HepG2 (cell line): ENCODE results near the gene POLR1E. TPM values are rescaled to one million over a fixed set of nuclear protein-coding genes. Genes with fewer than 3 reads are reported as not detected.

Experiments
- ATAC-seq: fragments of 200-7000 bp; cut with Tn5 transposase; 3 replicates; pipeline ENCODE4 v1.9.1; 2020; ENCODE audit warnings: mild to moderate bottlenecking, moderate library complexity
- BruUV-seq: library from RNA; stranded (reverse); fragments of 400-500 nt; replicated peaks from 2 replicates; lab custom pipeline; 2021; lab: Mats Ljungman, UMichigan
- CTCF ChIA-PET: fragments of 300-600 bp; formaldehyde crosslinking; extraction: SDS; loops from one replicate; lab custom pipeline; 2021; ENCODE audit warnings: low total read pairs, inconsistent platforms, low intra/inter-chr PET ratio; lab: Yijun Ruan, JAX
- POLR2A ChIA-PET: fragments of 350-600 bp; sonication (Branson Sonifier 250); formaldehyde crosslinking; loops from one replicate; lab custom pipeline; 2020; ENCODE audit warnings: antibody characterized with exemption, inconsistent platforms; lab: Yijun Ruan, JAX
- DNase-seq: peaks from one replicate; pipeline ENCODE4 v3.0.0-alpha.2; 2015; ENCODE audit warnings: low spot score
- FAIRE-seq: peaks from 3 replicates; lab custom pipeline; 2011; peaks lifted over from hg19 to GRCh38; lab: Jason Lieb, UNC
- H2AFZ ChIP-seq: one replicate; pipeline ENCODE4 v1.6.1; 2011; ENCODE audit warnings: low read length, inconsistent platforms
- H3K27ac ChIP-seq: fragments of 300-600 bp; 3 replicates; pipeline ENCODE4 v1.8.0; 2011; ENCODE audit warnings: mixed run types, mild to moderate bottlenecking, mixed read lengths, low read length, inconsistent platforms; ENCODE audit not compliant: insufficient read depth; ENCODE audit errors: extremely low read length
- H3K27me3 ChIP-seq, 2 experiments: fragments of 200-600 bp in 1 of 2; 2 replicates in 1 of 2; 3 replicates in 1 of 2; pipeline versions ENCODE4 v1.6.0 to v1.8.0; 2011; ENCODE audit warnings: low read length in 2 of 2, mild to moderate bottlenecking in 2 of 2, moderate library complexity in 2 of 2, inconsistent platforms in 1 of 2; ENCODE audit not compliant: insufficient read depth in 2 of 2, control insufficient read depth in 1 of 2
- H3K36me3 ChIP-seq, 2 experiments: fragments of 200-600 bp in 1 of 2; replicated peaks in 1 of 2; 2 replicates in 1 of 2; 3 replicates in 1 of 2; pipeline versions ENCODE4 v1.5.1 to v1.8.0; 2011; ENCODE audit warnings: low read length in 2 of 2, inconsistent platforms in 1 of 2; ENCODE audit not compliant: insufficient read depth in 2 of 2, control insufficient read depth in 1 of 2
- H3K4me1 ChIP-seq: 2 replicates; pipeline ENCODE4 v1.5.1; 2012; ENCODE audit warnings: low read length, inconsistent platforms; ENCODE audit not compliant: insufficient read depth
- H3K4me2 ChIP-seq: 2 replicates; pipeline ENCODE4 v1.6.0; 2011; ENCODE audit warnings: low read depth, low read length, inconsistent platforms
- H3K4me3 ChIP-seq, 3 experiments: fragments of 200-600 bp in 1 of 3; sonication (generic), shearing (Covaris generic) in 1 of 3; replicated peaks in 1 of 3; 2 replicates each; pipeline ENCODE4 v1.5.1; 2011 to 2016; ENCODE audit warnings: low read length in 3 of 3, inconsistent platforms in 2 of 3, low read depth in 2 of 3, mild to moderate bottlenecking in 2 of 3, control low read depth in 1 of 3, mixed read lengths in 1 of 3; ENCODE audit not compliant: insufficient read depth in 1 of 3
- H3K79me2 ChIP-seq: one replicate; pipeline ENCODE4 v1.6.1; 2011; ENCODE audit warnings: low read length, inconsistent platforms; ENCODE audit not compliant: insufficient read depth
- H3K9ac ChIP-seq: 2 replicates; pipeline ENCODE4 v1.6.0; 2011; ENCODE audit warnings: mild to moderate bottlenecking, low read depth, low read length, inconsistent platforms; ENCODE audit not compliant: insufficient read depth
- H3K9me3 ChIP-seq: 2 replicates; pipeline ENCODE4 v1.5.1; 2012; ENCODE audit warnings: mild to moderate bottlenecking, low read length
- H4K20me1 ChIP-seq: 2 replicates; pipeline ENCODE4 v1.6.0; 2011; ENCODE audit warnings: inconsistent platforms, mild to moderate bottlenecking, low read length, moderate library complexity; ENCODE audit not compliant: insufficient read depth
- ASH2L ChIP-seq: fragments of 300-600, 200-600 bp; sonication (generic); IDR thresholded peaks from 2 replicates; pipeline ENCODE4 v1.7.0; 2017; ENCODE audit warnings: low read depth, mild to moderate bottlenecking, moderate library complexity, mixed read lengths, low read length; ENCODE audit not compliant: insufficient read length
- GFI1 ChIP-seq: sonication (generic); formaldehyde crosslinking; IDR thresholded peaks from 2 replicates; pipeline ENCODE4 v1.5.0; 2020; ENCODE audit warnings: missing genetic modification reagents, mild to moderate bottlenecking, borderline replicate concordance
- HNRNPL ChIP-seq: fragments of 200-400 bp; formaldehyde crosslinking; IDR thresholded peaks from 2 replicates; pipeline ENCODE4 v1.6.1; 2017; ENCODE audit warnings: mild to moderate bottlenecking, low read depth, low read length
- MED13 ChIP-seq: sonication (generic); formaldehyde crosslinking; IDR thresholded peaks from 2 replicates; pipeline ENCODE4 v1.5.0; 2020; ENCODE audit warnings: missing genetic modification reagents
- PCBP2 ChIP-seq: fragments of 200-400 bp; formaldehyde crosslinking; optimal IDR thresholded peaks from 2 replicates; pipeline ENCODE3; 2018; ENCODE audit warnings: low read length, low read depth; ENCODE audit not compliant: poor library complexity, severe bottlenecking
- PRPF4 ChIP-seq: fragments of 200-400 bp; formaldehyde crosslinking; IDR thresholded peaks from 2 replicates; pipeline ENCODE4 v1.6.1; 2016; ENCODE audit warnings: low read length, low read depth; ENCODE audit not compliant: poor library complexity, severe bottlenecking
- ZC3H4 ChIP-seq: sonication (generic); formaldehyde crosslinking; IDR thresholded peaks from 2 replicates; pipeline ENCODE4 v1.4.0; 2020; ENCODE audit warnings: missing genetic modification reagents, borderline replicate concordance
- ZFY ChIP-seq: sonication (generic); formaldehyde crosslinking; IDR thresholded peaks from 2 replicates; pipeline ENCODE4 v1.4.0; 2020; ENCODE audit warnings: missing genetic modification reagents
- ZNF10 ChIP-seq: sonication (generic); formaldehyde crosslinking; IDR thresholded peaks from 2 replicates; pipeline ENCODE4 v1.4.0; 2020; ENCODE audit warnings: mild to moderate bottlenecking, low read depth, missing genetic modification reagents, borderline replicate concordance
- ZNF263 ChIP-seq: sonication (generic); formaldehyde crosslinking; IDR thresholded peaks from 2 replicates; pipeline ENCODE4 v1.4.0; 2020; ENCODE audit warnings: missing genetic modification reagents
- ZNF333 ChIP-seq: sonication (generic); formaldehyde crosslinking; IDR thresholded peaks from 2 replicates; pipeline ENCODE4 v1.4.0; 2020; ENCODE audit warnings: mild to moderate bottlenecking, missing genetic modification reagents, borderline replicate concordance
- ZNF354B ChIP-seq: sonication (generic); formaldehyde crosslinking; IDR thresholded peaks from 2 replicates; pipeline ENCODE4 v1.8.0; 2022; ENCODE audit warnings: mild to moderate bottlenecking, missing genetic modification reagents
- ZNF430 ChIP-seq: sonication (generic); formaldehyde crosslinking; IDR thresholded peaks from 2 replicates; pipeline ENCODE4 v1.9.0; 2021; ENCODE audit warnings: mild to moderate bottlenecking, missing genetic modification reagents
- WGBS: methylation state at CpG from one replicate; pipeline ENCODE4 v1.1.6; 2017; ENCODE audit warnings: low lambda C conversion rate; 5-methylcytosine and 5-hydroxymethylcytosine counted together
- in situ Hi-C: cut with HindIII; loops from 2 replicates; pipeline ENCODE4 v1.10.0; 2017; ENCODE audit warnings: low pct_unique_long_range_greater_than_20kb; ENCODE audit not compliant: extremely low pct_ligation_motif_present
- intact Hi-C: fragments of 100-400 bp; cut with micrococcal nuclease; formaldehyde crosslinking; loops from one replicate; pipeline ENCODE4 v1.10.0; 2022; ENCODE audit not compliant: unreplicated experiment
- polyA plus RNA-seq, 8 experiments: library from polyadenylated mRNA; depleted of rRNA in 3 of 8; stranded (reverse) in 7 of 8; unstranded in 1 of 8; fragments of >200 nt; fragmentation: Illumina TruSeq in 4 of 8; extraction: Trizol in 4 of 8; gene quantifications; 2 replicates each; pipeline versions ENCODE4 v1.2.1 to v1.2.3, GENCODE V29; 2011 to 2016; ENCODE audit warnings: low read depth in 4 of 8, missing spikeins in 1 of 8, mixed read lengths in 1 of 8; ENCODE audit not compliant: insufficient read depth in 1 of 8
- total RNA-seq, 5 experiments: library from RNA; depleted of rRNA; stranded (reverse); fragments of >200 nt; fragmentation: Illumina TruSeq; extraction: Trizol; gene quantifications; 2 replicates each; pipeline ENCODE4 v1.2.3, GENCODE V29; 2016; ENCODE audit warnings: low read depth in 1 of 5
- TF ChIP-seq, protein P1 (sequence below): fragments of 450-650 bp; IDR thresholded peaks from 2 replicates; pipeline ENCODE4 v1.6.1; 2017; ENCODE audit warnings: mild to moderate bottlenecking
- TF ChIP-seq, protein P2 (sequence below): sonication (generic); formaldehyde crosslinking; IDR thresholded peaks from 2 replicates; pipeline ENCODE4 v1.8.1; 2023; ENCODE audit warnings: mild to moderate bottlenecking, missing genetic modification reagents

POLR1E gene
- total and polyA plus RNA-seq, 2 of the 13 experiments (the other 11 are each of a cell fraction or from before 2014, with no cell fraction given) = 23.0 to 37.8 TPM

DNA sequence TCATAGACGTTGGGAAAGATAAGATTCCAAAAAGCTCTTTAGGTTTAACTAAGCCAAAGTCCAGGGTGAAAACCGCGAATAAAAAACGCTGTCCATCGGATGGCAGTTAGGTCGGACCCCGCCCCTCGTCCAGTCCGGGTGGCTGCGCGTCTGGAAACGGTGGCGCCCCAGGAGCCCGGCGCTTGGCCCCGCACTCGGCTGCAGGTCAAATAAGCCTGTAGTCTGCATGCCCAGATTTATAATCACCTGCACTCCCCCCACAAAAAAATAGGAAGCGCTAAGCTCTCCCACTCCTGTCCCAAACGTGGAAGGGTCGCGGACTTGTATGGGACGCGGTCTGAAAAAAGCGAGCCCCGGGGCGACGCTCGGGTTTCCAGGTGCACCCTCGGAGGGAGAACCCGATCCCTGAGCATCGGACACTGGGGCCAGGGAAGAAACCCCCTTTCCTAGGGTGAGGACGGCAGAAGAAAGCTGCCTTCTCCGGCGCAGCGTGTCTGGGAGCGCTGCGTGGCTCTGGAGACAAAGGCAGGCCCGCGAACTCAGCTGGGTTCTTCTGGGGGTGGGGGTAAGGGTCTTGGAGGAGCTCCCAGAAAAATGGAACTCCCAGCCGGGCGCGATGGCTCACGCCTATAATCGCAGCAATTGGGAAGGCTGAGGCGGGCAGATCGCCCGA lies 19.6 kb upstream of the POLR1E start:
- ATAC-seq = peak; percentile 62
- peak; percentile 25 for DNase-seq
- Histone ChIP-seq H4K20me1 (peaks cover 14% of the 10 kb centered on the region), H3K36me3 (no peaks in the 10 kb centered on the region), H3K27me3 (no peaks in the 10 kb centered on the region; a peak in 1 of 5 replicates), H2AFZ (no peak overlapping the region), H3K9ac (peak overlapping the region; percentile 78), H3K4me2 (peak overlapping the region; percentile 77), H3K27ac (peak overlapping the region; percentile 95), H3K9me3 (no peaks in the 10 kb centered on the region), H3K79me2 (peaks cover 36% of the 10 kb centered on the region), H3K4me1 (peaks cover 30% of the 10 kb centered on the region), H3K4me3 (peak overlapping the region; percentile 65 to 82 (median 79))
- CTCF ChIA-PET = no interaction called here
- in situ Hi-C loops (no loop called here), intact Hi-C loops (no loop called here)
- POLR2A ChIA-PET = interaction anchor here (1.0 to 2.5 kb wide), 14 partner anchors 10 to 558 kb away, joined by 4 to 34 read pairs (median 8); partner anchors contain the start of genes GRHPR, POLR1E and TOMM5
- WGBS = 4% methylated on average over 17 of the region's 47 CpGs
- BruUV-seq = TSS peak; percentile 99
- FAIRE-seq = no peak
- TF ChIP-seq ASH2L (peak; percentile 82), PRPF4 (no peak), ZNF263 (CRISPR knock-in tag) (peak; percentile 18; the same call in 1 of the 2 replicates), ZNF333 (CRISPR knock-in tag) (0 out of 2 replicates have a peak, but pooled peaks have one; percentile 16), MED13 (CRISPR knock-in tag) (no peak), ZNF354B (no peak), ZNF430 (CRISPR knock-in tag) (no peak), HNRNPL (peak; percentile 56; the same call in 1 of the 2 replicates), PCBP2 (peak; percentile 12), ZNF10 (CRISPR knock-in tag) (no peak), ZFY (peak; percentile 52; the same call in 1 of the 2 replicates), GFI1 (CRISPR knock-in tag) (peak; percentile 80), ZC3H4 (CRISPR knock-in tag) (0 out of 2 replicates have a peak, but pooled peaks have one; percentile 33)
- TF ChIP-seq, protein P1, sequence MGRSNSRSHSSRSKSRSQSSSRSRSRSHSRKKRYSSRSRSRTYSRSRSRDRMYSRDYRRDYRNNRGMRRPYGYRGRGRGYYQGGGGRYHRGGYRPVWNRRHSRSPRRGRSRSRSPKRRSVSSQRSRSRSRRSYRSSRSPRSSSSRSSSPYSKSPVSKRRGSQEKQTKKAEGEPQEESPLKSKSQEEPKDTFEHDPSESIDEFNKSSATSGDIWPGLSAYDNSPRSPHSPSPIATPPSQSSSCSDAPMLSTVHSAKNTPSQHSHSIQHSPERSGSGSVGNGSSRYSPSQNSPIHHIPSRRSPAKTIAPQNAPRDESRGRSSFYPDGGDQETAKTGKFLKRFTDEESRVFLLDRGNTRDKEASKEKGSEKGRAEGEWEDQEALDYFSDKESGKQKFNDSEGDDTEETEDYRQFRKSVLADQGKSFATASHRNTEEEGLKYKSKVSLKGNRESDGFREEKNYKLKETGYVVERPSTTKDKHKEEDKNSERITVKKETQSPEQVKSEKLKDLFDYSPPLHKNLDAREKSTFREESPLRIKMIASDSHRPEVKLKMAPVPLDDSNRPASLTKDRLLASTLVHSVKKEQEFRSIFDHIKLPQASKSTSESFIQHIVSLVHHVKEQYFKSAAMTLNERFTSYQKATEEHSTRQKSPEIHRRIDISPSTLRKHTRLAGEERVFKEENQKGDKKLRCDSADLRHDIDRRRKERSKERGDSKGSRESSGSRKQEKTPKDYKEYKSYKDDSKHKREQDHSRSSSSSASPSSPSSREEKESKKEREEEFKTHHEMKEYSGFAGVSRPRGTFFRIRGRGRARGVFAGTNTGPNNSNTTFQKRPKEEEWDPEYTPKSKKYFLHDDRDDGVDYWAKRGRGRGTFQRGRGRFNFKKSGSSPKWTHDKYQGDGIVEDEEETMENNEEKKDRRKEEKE = no peak
- TF ChIP-seq, protein P2, sequence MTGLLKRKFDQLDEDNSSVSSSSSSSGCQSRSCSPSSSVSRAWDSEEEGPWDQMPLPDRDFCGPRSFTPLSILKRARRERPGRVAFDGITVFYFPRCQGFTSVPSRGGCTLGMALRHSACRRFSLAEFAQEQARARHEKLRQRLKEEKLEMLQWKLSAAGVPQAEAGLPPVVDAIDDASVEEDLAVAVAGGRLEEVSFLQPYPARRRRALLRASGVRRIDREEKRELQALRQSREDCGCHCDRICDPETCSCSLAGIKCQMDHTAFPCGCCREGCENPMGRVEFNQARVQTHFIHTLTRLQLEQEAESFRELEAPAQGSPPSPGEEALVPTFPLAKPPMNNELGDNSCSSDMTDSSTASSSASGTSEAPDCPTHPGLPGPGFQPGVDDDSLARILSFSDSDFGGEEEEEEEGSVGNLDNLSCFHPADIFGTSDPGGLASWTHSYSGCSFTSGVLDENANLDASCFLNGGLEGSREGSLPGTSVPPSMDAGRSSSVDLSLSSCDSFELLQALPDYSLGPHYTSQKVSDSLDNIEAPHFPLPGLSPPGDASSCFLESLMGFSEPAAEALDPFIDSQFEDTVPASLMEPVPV (CRISPR knock-in tag) = no peak
